COLO668 (cell line): ENCODE measurements around the gene TMEM174.
A peak's percentile ranks its signal among the peaks of the same experiment; 100 is the strongest.
"Not testable (repeated sequence)": the region's sequence is repeated elsewhere in the genome, so short reads cannot be mapped to it uniquely, and the experiment has no call there.

Source experiments
- DNase-seq: peaks from one replicate; lab custom pipeline; 2025; ENCODE audit not compliant: unreplicated experiment; lab: John Stamatoyannopoulos, UW

TMEM174 gene

DNA sequence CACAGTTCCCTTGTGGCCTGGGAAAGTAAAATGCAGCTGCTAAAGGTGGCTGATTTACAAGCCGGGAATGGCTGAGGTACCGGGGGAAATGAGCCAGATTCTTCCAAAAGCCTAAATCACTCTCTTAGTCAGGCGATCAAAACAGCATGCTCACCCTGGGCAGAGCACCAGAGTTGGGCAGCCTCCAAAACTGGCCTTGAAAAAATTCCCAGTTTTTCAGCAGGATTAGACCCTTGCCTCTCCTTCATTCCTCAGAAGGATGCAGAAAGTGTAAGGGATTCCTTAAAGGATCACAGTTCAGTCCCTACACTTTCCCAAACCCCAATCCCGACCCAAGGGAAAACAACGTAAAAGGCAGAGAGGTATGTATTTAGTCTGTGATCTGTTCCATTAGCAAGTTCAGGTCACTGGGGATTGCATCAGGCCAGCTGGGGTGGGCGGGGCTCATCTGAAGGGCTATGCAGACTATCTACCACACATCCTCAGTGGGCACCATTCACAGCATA is 16.9 kb downstream of the TMEM174 start:
- peak; percentile 11 for DNase-seq

DNA sequence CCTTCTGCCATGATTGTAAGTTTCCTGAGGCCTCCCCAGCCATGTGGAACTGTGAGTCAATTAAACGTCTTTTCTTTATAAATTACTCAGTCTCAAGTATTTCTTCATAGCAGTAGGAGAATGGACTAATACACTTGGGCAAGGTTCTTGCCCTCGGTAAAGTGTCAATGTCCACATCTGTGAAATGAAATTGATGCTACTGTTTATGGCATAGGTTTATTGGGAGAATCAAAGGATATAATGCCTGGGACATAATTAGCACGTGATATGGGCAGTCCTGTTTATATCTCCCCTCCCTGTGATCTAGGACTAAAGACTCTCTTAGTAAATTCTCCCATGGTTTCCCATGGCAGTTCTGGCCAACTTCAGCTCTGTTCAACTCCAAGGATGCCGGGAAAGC is 19.4 kb downstream of the TMEM174 start:
- DNase-seq, result no peak

DNA sequence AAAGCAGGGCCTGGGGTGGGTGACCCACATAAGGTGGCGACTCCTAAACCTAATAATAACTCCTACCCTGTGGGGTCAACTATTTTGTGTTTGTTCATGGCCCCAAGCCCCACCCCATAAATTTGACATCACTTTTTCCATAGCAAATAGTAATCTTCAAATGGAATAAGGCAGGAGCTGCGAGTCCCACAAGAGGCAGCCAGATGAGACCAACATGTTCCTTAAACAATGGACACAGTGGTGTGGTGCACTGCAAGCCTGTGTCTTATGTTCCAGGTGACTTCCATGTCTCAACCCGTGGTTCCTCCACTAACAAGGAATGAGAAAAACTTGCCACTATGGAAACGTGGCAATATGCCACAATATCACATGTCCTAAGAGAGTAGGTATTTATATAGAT is 20.6 kb downstream of the TMEM174 start:
- no peak for DNase-seq

DNA sequence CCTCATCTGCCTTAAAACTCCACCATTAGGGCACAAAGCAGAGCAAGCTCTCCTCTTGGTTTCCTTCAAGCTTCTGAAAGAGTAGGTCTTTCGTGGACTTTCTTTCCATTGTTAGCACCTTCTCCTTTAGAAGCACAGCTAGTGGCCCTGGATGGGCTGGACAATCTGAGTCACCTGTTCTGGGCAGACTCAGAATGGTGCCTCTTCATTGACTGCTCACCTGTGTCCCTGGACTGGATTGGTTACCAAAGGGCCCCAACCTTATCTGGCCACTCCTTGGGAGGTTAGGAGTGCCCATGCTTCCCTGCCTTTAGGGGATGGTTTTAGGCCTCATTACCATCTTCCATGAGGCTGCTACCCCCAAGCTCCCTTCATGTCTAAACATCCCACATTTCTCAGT is 23.2 kb downstream of the TMEM174 start:
- DNase-seq, result no peak

DNA sequence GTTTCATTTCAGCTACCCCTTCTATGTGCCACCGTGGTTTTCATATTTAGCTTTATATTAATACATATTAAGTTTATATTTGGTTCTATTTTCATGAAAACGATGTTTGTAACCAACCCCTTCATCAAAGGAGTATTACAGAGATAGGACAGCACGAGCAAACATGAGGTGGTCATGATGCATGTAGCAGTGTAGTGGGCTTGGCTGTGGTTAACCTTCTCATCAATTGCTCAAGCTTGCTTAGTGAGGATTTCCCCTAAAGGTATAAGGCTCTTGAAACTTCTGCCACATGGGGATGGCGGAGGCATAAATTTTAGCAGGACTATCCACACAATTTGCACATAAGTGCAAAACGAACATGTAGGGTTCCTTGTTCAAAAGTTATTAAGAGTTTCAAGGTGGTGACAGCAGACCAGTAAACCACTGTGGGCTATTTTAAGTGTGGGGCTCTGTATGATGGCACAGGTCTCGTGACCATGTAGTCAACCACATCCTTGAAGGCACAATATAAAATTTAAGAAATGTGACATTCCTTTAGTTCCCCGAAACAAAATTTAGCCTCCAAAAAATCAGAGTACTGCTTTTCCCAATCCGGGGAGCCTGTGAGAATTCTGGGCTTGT is 24.8 kb downstream of the TMEM174 start:
- DNase-seq, result no peak

DNA sequence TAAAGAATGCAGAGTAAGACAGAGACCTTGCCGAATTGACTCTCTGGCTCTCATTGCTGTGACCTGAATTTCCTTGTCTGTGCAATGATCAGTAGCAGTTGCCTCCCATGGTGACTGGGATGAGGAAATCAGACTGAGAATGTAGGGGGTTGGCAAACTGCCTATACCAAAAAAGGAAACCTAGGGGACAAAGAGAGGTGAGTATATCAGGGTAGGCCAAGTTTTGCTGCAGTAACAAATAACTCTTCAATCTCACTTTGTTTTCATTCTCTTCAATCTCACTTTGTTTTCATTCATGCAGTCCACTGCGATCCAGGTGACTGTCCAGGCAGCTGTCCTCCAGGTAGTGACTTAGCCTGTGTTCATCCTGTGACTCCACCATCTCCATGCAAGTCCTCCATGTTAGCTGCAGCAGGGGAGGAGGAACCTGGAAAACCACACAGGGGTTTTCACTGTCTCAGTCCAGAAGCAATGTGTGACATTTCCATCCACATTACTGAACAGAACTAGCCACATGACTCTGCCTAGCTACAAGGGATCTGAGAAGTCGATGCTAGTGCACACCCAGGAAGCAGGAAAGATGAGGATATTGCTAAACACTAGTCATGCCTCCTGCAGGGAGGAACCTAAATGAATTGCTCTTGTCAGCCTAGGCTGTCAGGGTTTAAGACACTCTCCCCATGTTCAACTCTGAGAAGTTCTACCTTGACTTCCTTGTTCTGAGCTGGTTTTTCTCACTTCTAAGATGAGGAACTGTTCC is 26.0 kb downstream of the TMEM174 start:
- DNase-seq, result no peak

DNA sequence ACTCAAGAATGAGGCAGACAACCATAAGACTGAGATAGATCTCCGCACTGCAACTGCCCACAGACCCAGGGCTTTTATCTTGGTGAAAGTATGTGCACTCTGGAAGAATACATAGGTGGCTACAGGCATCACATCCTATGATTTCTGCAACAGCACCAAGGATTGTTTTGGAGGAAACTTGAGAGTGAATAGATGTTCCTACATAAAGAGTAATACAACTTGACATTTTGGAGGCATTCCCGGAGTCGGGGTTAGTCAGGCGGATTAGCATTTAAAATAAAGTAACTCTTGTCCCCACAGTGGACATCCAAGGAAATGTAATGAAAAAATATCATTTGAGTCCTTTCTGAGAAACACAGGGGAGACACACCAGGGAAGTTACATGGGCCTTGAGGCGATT is 26.7 kb downstream of the TMEM174 start:
- no peak for DNase-seq

DNA sequence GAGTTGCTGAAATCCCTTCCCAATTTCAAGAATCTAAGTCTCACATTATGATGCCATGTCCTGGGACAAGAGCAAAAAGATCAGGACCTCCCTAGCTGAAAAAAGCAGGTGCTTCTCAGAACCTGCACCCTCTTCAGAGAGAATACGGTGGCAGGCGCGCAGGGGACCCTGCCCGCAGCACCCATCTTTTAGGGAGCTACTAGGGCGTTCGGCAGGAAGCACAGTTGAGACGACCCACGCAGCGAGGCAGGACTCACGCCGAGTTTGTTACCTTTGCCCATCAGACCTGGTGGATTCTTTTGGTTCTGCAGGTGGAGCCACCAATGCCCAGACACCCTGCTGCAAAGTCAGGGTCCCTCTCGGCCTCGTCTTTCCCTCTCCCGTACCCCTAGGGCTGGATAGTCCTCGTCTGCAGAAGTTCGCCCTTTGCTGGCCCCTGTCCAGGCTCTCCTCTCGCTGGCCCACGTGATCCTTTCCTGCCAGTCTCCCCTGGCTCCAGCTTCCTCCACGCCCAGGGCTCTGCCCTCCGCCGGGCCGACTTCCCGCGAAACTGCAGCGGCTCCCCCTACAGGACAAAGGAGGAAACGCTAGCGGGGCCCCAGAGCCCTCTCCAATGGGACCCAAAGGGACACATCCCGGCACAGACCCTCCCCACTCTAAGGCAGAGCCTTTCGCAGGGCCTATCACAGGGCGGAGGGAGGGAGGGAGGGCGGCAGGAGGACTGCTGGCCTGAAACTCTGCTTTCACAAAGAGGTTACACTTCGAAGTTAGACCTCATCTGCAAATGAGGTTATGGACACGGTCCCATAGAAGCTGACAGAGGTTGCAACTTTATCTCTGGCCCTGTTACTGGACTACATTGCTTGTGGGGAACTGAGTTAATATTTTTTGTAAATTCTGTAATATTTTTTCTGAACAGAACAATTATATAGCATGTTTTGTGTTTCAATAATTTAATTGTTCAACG is 28.8 kb downstream of the TMEM174 start:
- DNase-seq, result peak; percentile 83

DNA sequence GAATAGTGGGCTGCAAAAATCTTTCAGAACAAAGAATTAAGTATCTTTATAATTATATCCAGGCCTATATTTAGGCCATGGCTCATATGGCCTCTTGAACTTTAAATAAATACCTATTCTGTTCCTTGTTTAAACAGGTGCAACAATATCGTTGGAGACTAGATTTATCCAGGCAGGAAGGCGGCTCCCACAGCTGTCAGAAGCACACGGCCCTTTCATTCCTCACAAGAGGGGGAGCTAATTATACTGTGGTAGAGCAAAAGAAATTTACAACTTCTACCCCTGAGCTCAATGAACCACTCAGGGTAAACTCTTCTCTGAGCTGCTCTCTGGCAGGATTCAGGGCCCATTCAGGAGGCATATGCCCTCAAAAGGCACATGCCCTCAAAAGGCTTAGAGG is 31.3 kb downstream of the TMEM174 start:
- peak; percentile 73 for DNase-seq

DNA sequence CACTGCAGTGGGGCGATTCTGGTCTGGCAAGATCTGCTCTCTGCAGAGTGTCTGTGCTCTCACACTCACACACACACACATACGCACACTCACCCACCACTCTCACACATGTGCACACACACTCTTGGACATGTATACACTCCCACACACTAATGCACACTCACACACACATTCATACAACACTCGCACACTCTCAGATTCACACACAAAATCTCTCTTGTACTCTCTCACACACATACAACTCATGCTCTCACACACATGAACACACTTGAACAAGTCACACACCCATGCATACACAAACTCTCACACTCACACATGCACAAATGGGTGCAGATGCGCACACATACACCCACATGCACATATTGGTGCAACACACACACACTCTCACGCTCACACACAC is 31.7 kb downstream of the TMEM174 start:
- no peak for DNase-seq

DNA sequence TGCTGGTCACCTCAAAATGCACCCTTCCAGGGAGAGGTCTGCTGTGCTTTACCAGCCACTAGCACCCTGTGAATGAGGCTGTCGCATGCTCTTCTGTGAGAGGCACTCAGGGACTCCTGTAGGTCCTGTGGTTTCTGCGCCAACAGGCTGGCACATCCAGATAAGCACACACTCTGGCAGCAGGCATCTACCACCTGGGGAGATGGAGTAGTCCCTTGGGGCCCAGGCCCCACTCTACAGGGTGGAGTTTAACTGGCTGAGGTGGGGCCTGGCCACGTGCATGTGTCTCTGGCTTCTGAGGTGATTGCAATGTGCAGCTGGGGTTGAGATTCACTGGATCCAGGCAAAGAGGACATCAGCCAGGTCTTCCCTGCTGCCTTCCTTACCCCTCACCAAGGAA is 32.3 kb downstream of the TMEM174 start:
- peak; percentile 86 for DNase-seq

DNA sequence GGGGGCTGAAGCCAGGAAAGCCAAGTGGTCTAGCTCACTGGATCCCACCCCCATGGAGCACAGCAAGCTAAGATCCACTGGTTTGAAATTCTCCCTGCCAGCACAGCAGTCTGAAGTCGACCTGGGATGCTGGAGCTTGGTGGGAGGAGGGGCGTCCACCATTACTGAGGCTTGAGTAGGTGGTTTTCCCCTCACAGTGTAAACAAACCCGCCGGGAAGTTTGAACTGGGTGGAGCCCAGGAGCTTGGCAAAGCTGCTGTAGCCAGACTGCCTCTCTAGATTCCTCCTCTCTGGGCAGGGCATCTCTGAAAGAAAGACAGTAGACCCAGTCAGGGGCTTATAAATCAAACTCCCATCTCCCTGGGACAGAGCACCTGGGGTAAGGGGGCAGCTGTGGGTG is 34.2 kb downstream of the TMEM174 start:
- DNase-seq, result peak; percentile 5

DNA sequence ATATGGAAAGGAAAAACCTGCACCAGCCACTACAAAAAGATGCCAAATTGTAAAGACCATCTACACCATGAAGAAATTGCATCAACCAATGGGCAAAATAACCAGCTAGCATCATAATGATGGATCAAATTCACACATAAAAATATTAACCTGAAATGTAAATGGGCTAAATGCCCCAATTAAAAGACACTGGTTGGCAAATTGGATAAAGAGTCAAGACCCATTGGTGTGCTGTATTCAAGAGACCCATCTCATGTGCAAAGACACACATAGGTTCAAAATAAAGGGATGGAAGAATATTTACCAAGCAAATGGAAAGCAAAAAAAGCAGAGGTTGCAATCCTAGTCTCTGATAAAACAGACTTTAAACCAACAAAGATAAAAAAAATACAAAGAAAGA is 36.1 kb downstream of the TMEM174 start:
- not testable (repeated sequence) for DNase-seq

DNA sequence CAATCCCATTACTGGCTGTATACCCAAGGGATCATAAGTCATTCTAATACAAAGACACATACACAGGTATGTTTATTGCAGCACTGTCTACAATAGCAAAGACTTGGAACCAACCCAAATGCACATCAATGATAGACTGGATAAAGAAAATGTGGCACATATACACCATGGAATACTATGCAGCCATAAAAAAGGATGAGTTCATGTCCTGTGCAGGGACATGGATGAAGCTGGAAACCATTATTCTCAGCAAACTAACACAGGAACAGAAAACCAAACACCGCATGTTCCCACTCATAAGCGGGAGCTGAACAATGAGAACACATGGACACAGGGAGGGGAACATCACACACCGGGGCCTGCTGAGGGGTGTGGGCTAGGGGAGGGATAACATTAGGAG is 39.7 kb downstream of the TMEM174 start:
- DNase-seq, result not testable (repeated sequence)

DNA sequence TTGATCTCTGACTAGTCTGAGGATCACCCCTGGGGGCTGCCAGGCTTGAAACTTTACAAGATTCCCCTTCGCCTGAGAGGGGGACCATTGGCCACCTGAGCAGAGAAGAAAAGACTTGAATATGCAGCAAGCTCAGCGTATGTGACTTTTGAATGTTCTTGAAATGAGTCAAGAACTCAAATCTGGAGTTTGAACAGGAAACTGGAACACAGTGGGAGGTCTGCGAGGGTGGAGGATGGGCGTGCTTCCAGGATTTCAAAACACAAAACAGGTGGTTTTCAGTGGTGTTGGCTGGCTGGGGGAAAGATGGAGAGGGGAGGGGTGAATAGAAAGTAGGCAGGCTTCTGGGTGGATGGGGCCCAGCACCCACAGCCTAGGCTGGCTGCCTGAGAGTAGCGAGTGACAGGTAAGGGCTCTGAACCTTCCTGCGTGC is 40.6 kb downstream of the TMEM174 start:
- DNase-seq, result peak; percentile 10

DNA sequence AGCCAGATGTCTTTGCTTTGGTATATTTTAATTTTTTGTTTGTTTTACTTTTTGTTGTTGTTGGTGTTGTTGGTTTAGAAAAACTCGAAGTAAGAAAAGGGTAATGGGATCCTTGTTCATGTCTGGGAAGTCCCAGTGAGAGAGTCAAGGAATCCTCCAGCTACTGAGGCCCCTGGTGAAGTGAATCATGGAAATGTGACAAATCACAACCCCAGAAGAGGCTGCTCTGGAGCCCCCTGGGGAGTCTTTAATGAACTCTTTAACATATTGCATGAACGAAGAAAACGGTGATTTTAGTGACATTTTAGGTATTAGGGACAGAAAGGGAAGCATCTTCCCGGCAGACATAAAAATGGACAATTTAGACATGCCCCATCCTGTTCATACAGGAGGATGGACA is 41.3 kb downstream of the TMEM174 start:
- DNase-seq, result no peak

DNA sequence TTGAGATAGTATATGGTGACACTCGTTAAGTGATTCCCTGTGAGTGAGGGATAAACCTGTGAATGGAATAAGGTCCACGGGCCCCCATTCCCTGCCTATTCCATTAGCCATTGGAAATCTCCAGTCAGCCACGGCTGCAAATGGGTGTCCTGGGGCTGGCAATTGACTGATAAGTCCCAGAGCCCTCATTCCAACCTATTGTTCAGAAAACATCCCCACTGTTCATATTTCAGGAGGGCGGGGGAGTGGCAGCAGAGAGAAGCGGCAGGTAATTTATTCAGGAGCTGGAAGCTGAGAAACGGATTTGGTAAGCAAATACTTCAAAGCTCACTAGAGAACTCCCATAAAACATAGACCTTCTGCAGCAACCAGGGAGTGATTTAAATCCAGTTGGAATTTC is 42.0 kb downstream of the TMEM174 start:
- DNase-seq, result peak; percentile 32

DNA sequence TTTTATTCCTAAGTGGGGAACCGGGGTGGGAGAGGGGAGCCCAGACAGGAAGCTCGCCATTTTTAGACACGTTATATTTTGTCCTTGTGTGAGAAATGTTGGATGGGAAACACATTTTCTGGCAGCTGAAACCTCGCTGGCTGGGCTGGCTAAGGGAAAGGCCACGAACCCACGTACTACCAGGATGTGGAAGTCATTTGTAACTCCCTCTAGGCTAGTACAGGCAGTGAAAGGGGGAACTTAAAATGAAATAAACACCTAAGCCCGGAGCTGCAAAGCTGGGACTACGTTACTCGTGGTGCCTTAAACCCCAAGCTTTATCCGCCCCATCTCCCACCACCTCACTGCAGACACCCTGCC is 42.5 kb downstream of the TMEM174 start:
- no peak for DNase-seq

DNA sequence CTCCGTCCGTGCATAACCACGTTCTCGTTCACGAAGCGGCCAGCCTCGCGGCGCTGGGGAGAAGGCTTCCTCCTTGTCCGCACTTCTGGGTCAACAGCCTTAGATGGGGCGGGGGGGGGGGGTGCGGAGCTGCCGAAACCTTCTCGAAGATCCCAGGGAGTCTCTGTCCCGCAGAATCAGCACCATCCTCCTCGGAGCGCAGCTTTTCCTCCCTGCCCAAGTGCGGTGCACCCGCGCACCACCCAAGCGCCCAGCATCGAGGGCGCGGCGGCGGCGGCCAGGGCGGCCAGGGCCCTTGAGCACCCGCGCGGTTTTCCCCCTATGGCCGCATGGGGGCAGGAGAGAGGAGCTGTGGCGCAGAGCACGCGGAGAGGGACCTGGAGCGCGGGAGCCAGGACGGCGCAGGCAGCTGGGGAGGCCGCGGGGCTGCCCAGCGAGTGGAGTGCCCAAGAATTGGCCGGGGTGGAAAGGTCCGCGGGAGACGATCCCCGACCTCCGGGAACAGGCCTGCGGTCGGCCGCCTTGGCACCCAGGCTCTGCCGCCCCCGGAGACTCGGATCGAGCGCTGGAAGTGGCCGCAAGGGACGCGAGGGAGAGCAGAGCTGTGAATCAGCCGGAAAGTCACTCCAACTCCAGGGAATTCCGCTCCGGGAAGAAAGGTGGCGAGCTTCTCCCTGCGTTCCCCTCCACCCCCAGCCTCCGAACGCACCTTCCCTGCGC is 43.1 kb downstream of the TMEM174 start:
- DNase-seq, result peak; percentile 87

DNA sequence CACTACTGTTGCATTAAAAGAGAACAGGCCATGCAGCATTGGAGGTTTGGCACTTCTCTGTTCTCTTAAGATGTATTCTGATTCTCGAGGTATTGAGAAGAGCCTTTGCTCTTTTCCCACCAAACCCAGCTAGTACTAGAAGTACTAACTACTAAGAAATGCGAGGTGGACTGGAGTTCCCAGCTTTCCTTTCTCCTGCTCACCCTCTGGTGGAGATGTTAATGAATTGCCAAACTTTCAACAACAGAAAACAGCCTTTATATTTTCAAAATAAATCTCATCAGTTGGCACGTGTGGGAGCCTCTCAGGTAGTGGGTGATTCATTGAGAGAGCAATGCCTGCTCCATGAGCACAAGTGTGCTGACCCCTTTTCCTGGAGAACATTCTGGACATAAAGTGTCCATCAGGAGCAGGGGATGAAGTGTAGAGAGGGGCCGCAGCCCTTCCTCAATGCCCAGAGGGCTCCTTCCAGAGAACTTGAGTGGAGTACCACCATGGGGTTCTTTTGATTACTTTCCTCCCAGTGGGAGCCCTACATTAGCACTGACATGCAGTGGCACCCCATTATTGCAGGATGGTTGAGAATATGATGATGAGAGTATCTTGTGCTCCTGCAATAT is 45.7 kb downstream of the TMEM174 start:
- no peak for DNase-seq
